ENCODE measurements around the gene C22orf15.
A peak's percentile ranks its signal among the peaks of the same experiment; 100 is the strongest.

The C22orf15 gene

GRCh38 chr22:23742505-23743264 is 20.1 kb upstream of the C22orf15 start:
- no peak for TF ChIP-seq ZNF274 (IDR thresholded peaks at IDR 0.05; ENCODE audit: low read depth, low read length)
- no peak overlapping the region for H3K4me3 ChIP-seq (ENCODE audit: low read length)

- H3K4me3 ChIP-seq (ENCODE audit: low read length), result no peak overlapping the region
- TF ChIP-seq ZNF274 (IDR thresholded peaks at IDR 0.05; ENCODE audit: low read depth, low read length), result no peak
Measured at GRCh38 chr22:23743303-23743705, 19.5 kb upstream of the C22orf15 start.

- no peak for TF ChIP-seq ZNF274 (IDR thresholded peaks at IDR 0.05; ENCODE audit: low read depth, low read length)
- no peak overlapping the region for H3K4me3 ChIP-seq (ENCODE audit: low read length)
Measured at GRCh38 chr22:23744001-23744400, 18.8 kb upstream of the C22orf15 start.

DNA sequence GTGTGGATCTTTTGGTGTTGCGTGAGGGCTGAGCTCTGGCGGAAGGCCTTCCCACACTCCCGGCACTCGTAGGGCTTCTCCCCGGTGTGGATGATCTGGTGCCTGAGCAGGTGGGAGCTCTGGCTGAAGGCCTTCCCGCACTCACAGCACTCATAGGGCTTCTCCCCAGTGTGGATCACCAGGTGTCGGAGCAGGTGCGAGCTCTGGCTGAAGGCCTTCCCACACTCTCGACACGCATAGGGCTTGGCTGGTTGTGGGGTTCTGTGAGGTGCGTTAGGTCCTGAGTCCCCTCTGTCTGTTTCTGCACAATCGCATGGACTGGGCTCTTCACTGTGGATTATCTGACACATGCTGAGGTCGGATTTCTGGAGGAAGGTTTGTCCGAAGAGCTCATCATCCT is 18.3 kb upstream of the C22orf15 start:
- TF ChIP-seq ZNF274 (IDR thresholded peaks at IDR 0.05; ENCODE audit: low read depth, low read length), result no peak
- no peak overlapping the region for H3K4me3 ChIP-seq (ENCODE audit: low read length)

GRCh38 chr22:23745791-23746190 is 17.0 kb upstream of the C22orf15 start:
- H3K4me3 ChIP-seq (ENCODE audit: low read length), result no peak overlapping the region
- TF ChIP-seq ZNF274 (IDR thresholded peaks at IDR 0.05; ENCODE audit: low read depth, low read length), result no peak

- TF ChIP-seq ZNF274 (IDR thresholded peaks at IDR 0.05; ENCODE audit: low read depth, low read length), result no peak
- H3K4me3 ChIP-seq (ENCODE audit: low read length), result no peak overlapping the region; the same call in 1 of the 2 replicates
Measured at GRCh38 chr22:23749841-23750301, 12.9 kb upstream of the C22orf15 start.

DNA sequence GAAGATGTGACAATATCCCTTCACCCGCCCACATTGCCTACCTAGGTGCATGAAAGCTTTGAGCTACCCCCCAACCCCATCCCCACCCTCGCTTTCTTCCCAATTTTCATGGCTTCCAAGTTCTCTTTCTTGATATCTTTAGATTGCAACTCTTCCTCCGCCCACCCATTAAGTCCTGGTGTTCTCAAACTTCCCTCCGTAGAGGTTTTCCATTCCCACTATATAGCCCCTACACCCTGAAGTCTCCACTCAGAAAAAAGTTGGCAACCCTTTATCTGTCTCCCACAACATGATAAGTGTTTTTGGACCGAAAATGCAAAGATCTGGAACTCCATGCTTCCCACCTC is 12.4 kb upstream of the C22orf15 start:
- TF ChIP-seq ZNF274 (IDR thresholded peaks at IDR 0.05; ENCODE audit: low read depth, low read length), result no peak
- peak overlapping the region; percentile 87 for H3K4me3 ChIP-seq (ENCODE audit: low read length)

- TF ChIP-seq ZNF274 (IDR thresholded peaks at IDR 0.05; ENCODE audit: low read depth, low read length), result no peak
- peak within 1 kb of the TSS; percentile 87 for H3K4me3 ChIP-seq (ENCODE audit: low read length)
Measured at GRCh38 chr22:23750714-23751440, 11.9 kb upstream of the C22orf15 start, which contains the start of gene ZNF70. TSS of gene ZNF70 (minus strand) at chr22:23751112. CDS start at chr22:23745140, 5,972 bp downstream.

DNA sequence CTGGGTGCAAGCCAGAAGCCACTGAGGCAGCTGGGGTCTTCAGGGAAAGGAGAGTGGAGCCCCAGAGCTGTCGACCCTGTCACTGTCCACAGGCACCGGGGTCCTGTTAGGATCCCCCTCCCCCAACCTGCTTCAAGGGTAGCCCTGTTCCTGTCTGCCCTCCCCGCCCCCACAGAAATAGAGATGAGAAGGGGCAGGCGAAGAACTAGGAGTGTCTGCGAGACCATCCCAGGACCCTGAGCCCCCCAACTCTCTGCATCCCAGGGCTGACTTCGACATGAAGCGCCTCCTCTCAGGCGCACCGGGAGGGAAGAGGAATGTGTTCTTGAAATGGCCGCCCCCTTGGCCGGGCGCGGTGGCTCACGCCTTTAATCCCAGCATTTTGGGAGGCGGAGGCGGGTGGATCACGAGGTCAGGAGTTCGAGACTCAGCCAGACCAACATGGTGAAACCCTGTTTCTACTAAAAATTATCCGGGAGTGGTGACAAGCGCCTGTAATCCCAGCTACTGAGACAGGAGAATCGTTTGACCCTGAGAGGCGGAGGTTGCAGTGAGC is 11.3 kb upstream of the C22orf15 start:
- peak overlapping the region; percentile 87 for H3K4me3 ChIP-seq (ENCODE audit: low read length)
- TF ChIP-seq ZNF274 (IDR thresholded peaks at IDR 0.05; ENCODE audit: low read depth, low read length), result no peak

GRCh38 chr22:23752090-23752691 is 10.6 kb upstream of the C22orf15 start:
- H3K4me3 ChIP-seq (ENCODE audit: low read length), result peak overlapping the region; percentile 87; the same call in 1 of the 2 replicates
- TF ChIP-seq ZNF274 (IDR thresholded peaks at IDR 0.05; ENCODE audit: low read depth, low read length), result no peak

GRCh38 chr22:23752750-23753149 is 10.0 kb upstream of the C22orf15 start:
- H3K4me3 ChIP-seq (ENCODE audit: low read length), result no peak overlapping the region; the same call in 1 of the 2 replicates
- no peak for TF ChIP-seq ZNF274 (IDR thresholded peaks at IDR 0.05; ENCODE audit: low read depth, low read length)

GRCh38 chr22:23753385-23753784 is 9.4 kb upstream of the C22orf15 start:
- peak overlapping the region; percentile 22; the same call in 1 of the 2 replicates for H3K4me3 ChIP-seq (ENCODE audit: low read length)
- TF ChIP-seq ZNF274 (IDR thresholded peaks at IDR 0.05; ENCODE audit: low read depth, low read length), result no peak

DNA sequence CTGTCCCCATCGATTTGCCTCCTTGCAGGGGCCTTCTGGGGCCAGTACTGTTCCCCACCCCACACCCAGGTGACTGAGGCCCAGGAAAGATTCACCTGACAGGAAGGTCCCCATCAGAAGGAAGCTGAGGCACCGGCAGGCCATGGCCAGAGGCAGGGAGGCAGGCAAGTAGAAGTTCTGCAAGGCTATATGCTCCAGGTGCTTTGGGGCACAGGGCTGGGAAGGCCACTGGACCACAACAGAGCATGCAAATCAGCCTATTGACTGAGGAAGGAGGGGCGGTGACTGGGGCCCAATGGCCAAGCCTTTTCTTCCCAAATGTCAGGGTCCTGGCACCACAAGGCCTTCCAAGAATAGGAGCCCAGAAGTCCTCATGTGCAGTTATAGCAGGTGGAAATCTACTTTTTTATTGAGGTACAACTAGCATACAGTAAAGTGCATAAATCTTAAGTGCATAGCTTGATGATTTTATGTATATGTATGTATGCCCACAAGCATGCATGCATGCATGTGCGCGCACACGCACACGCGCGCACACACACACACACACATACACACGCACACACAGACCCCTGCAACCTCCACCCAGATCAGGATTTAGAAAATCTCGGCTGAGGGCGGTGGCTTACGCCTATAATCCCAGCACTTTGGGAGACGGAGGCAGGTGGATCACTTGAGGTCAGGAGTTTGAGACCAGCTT is 8.4 kb upstream of the C22orf15 start, which contains the start of gene VPREB3:
Gene VPREB3, minus strand, starts transcription at position 206 of the 700 bp plus-strand sequence. Its CDS starts 62 bp downstream, at position 144.
- H3K4me3 ChIP-seq (ENCODE audit: low read length), result peak within 1 kb of the TSS; percentile 22; the same call in 1 of the 2 replicates
- TF ChIP-seq ZNF274 (IDR thresholded peaks at IDR 0.05; ENCODE audit: low read depth, low read length), result no peak

Data from GM08714 (cell line).